ENCODE data around the gene PLAU.

PLAU gene

GRCh38 chr10:73910401-73910763 is 550 bp upstream of the PLAU start:
- H3K9me3 ChIP-seq (ENCODE audit: severe bottlenecking) = no peaks in the 10 kb centered on the region
- H3K36me3 ChIP-seq (ENCODE audit: low read depth) = peaks cover 37% of the 10 kb centered on the region
- no peak for DNase-seq (ENCODE audit: low spot score)
- H3K27me3 ChIP-seq (ENCODE audit: insufficient read depth, poor library complexity, severe bottlenecking) = no peaks in the 10 kb centered on the region
- ATAC-seq (ENCODE audit: low read depth) = peak; percentile 3; the same call in 1 of the 3 replicates
- H3K4me3 ChIP-seq (ENCODE audit: severe bottlenecking) = peak overlapping the region; percentile 73
- H3K4me1 ChIP-seq (ENCODE audit: insufficient read depth, poor library complexity, severe bottlenecking) = peaks cover 76% of the 10 kb centered on the region
- TF ChIP-seq, protein P1, sequence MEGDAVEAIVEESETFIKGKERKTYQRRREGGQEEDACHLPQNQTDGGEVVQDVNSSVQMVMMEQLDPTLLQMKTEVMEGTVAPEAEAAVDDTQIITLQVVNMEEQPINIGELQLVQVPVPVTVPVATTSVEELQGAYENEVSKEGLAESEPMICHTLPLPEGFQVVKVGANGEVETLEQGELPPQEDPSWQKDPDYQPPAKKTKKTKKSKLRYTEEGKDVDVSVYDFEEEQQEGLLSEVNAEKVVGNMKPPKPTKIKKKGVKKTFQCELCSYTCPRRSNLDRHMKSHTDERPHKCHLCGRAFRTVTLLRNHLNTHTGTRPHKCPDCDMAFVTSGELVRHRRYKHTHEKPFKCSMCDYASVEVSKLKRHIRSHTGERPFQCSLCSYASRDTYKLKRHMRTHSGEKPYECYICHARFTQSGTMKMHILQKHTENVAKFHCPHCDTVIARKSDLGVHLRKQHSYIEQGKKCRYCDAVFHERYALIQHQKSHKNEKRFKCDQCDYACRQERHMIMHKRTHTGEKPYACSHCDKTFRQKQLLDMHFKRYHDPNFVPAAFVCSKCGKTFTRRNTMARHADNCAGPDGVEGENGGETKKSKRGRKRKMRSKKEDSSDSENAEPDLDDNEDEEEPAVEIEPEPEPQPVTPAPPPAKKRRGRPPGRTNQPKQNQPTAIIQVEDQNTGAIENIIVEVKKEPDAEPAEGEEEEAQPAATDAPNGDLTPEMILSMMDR (IDR thresholded peaks at IDR 0.05; ENCODE audit: poor library complexity, severe bottlenecking) = peak; percentile 30
- H3K27ac ChIP-seq (ENCODE audit: poor library complexity, severe bottlenecking) = peak overlapping the region; percentile 92

- peaks cover 65% of the 10 kb centered on the region for H3K4me1 ChIP-seq (ENCODE audit: insufficient read depth, poor library complexity, severe bottlenecking)
- peak overlapping the region; percentile 92 for H3K27ac ChIP-seq (ENCODE audit: poor library complexity, severe bottlenecking)
- TF ChIP-seq, protein P1 (IDR thresholded peaks at IDR 0.05; ENCODE audit: poor library complexity, severe bottlenecking) = no peak
- H3K27me3 ChIP-seq (ENCODE audit: insufficient read depth, poor library complexity, severe bottlenecking) = no peaks in the 10 kb centered on the region
- H3K9me3 ChIP-seq (ENCODE audit: severe bottlenecking) = no peaks in the 10 kb centered on the region
- peak overlapping the region; percentile 73 for H3K4me3 ChIP-seq (ENCODE audit: severe bottlenecking)
- peaks cover 49% of the 10 kb centered on the region for H3K36me3 ChIP-seq (ENCODE audit: low read depth)
- DNase-seq (ENCODE audit: low spot score) = no peak
- no peak for ATAC-seq (ENCODE audit: low read depth)
Measured at GRCh38 chr10:73911553-73912004, 647 bp downstream of the PLAU start.

DNA sequence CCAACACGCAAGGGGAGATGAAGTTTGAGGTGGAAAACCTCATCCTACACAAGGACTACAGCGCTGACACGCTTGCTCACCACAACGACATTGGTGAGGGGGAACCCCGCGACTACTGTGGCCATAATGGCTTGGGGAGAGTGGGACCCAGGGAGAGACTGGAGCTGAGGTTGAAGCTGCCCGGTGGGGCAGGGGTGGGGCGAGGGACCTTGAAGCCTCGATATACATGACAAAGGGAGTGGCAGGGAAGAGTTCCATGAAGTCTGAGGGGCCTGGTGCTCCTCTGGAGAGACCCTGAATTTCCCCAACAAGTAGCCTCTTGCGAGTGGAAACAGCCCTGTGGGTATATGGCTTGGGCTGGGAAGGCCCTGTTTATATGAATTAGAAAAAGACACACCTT is 3.1 kb downstream of the PLAU start:
- Histone ChIP-seq H3K9me3 (ENCODE audit: severe bottlenecking) (no peaks in the 10 kb centered on the region), H3K27me3 (ENCODE audit: insufficient read depth, poor library complexity, severe bottlenecking) (no peaks in the 10 kb centered on the region), H3K36me3 (ENCODE audit: low read depth) (peaks cover 58% of the 10 kb centered on the region), H3K27ac (ENCODE audit: poor library complexity, severe bottlenecking) (peak overlapping the region; percentile 92), H3K4me3 (ENCODE audit: severe bottlenecking) (no peak overlapping the region), H3K4me1 (ENCODE audit: insufficient read depth, poor library complexity, severe bottlenecking) (peaks cover 51% of the 10 kb centered on the region)
- TF ChIP-seq, protein P1 (IDR thresholded peaks at IDR 0.05; ENCODE audit: poor library complexity, severe bottlenecking) = no peak
- DNase-seq (ENCODE audit: low spot score) (no peak), ATAC-seq (ENCODE audit: low read depth) (no peak)

GRCh38 chr10:73915206-73915851 is 4.4 kb downstream of the PLAU start:
- Histone ChIP-seq H3K4me1 (ENCODE audit: insufficient read depth, poor library complexity, severe bottlenecking) (peaks cover 49% of the 10 kb centered on the region), H3K27me3 (ENCODE audit: insufficient read depth, poor library complexity, severe bottlenecking) (no peaks in the 10 kb centered on the region), H3K36me3 (ENCODE audit: low read depth) (peaks cover 58% of the 10 kb centered on the region), H3K4me3 (ENCODE audit: severe bottlenecking) (no peak overlapping the region), H3K9me3 (ENCODE audit: severe bottlenecking) (no peaks in the 10 kb centered on the region), H3K27ac (ENCODE audit: poor library complexity, severe bottlenecking) (peak overlapping the region; percentile 92)
- TF ChIP-seq, protein P1 (IDR thresholded peaks at IDR 0.05; ENCODE audit: poor library complexity, severe bottlenecking) = no peak
- DNase-seq (ENCODE audit: low spot score) = no peak
- ATAC-seq (ENCODE audit: low read depth) = no peak

- no peaks in the 10 kb centered on the region for H3K9me3 ChIP-seq (ENCODE audit: severe bottlenecking)
- TF ChIP-seq, protein P1 (IDR thresholded peaks at IDR 0.05; ENCODE audit: poor library complexity, severe bottlenecking) = no peak
- no peak; the same call in 2 of the 3 replicates for ATAC-seq (ENCODE audit: low read depth)
Measured at GRCh38 chr10:73916761-73917470, 6.0 kb downstream of the PLAU start.

More at GRCh38 chr10:73916761-73917470, 6.0 kb downstream of the PLAU start:
- H3K4me1 ChIP-seq (ENCODE audit: insufficient read depth, poor library complexity, severe bottlenecking) = peaks cover 49% of the 10 kb centered on the region
- H3K27ac ChIP-seq (ENCODE audit: poor library complexity, severe bottlenecking) = peak overlapping the region; percentile 92
- H3K27me3 ChIP-seq (ENCODE audit: insufficient read depth, poor library complexity, severe bottlenecking) = no peaks in the 10 kb centered on the region
- H3K36me3 ChIP-seq (ENCODE audit: low read depth) = peaks cover 56% of the 10 kb centered on the region
- H3K4me3 ChIP-seq (ENCODE audit: severe bottlenecking) = no peak overlapping the region
- no peak for DNase-seq (ENCODE audit: low spot score)
